HG02852 (cell line): ENCODE data around the gene TNFAIP3.
"Not testable (repeated sequence)": the region's sequence is repeated elsewhere in the genome, so short reads cannot be mapped to it uniquely, and the experiment has no call there.

Source experiments
- ATAC-seq: cut with Tn5 transposase; IDR thresholded peaks from one replicate; pipeline ENCODE4 v1.9.1; 2021; ENCODE audit warnings: mild to moderate bottlenecking, moderate library complexity; ENCODE audit not compliant: unreplicated experiment

TNFAIP3 gene

GRCh38 chr6:137844327-137844726, 22.7 kb upstream of the TNFAIP3 start:
- ATAC-seq = not testable (repeated sequence)

- not testable (repeated sequence) for ATAC-seq
Measured at GRCh38 chr6:137844773-137845172, 22.3 kb upstream of the TNFAIP3 start.

- no peak for ATAC-seq
Measured at GRCh38 chr6:137845460-137845859, 21.6 kb upstream of the TNFAIP3 start.

- ATAC-seq = no peak
Measured at GRCh38 chr6:137846274-137846673, 20.8 kb upstream of the TNFAIP3 start.

DNA sequence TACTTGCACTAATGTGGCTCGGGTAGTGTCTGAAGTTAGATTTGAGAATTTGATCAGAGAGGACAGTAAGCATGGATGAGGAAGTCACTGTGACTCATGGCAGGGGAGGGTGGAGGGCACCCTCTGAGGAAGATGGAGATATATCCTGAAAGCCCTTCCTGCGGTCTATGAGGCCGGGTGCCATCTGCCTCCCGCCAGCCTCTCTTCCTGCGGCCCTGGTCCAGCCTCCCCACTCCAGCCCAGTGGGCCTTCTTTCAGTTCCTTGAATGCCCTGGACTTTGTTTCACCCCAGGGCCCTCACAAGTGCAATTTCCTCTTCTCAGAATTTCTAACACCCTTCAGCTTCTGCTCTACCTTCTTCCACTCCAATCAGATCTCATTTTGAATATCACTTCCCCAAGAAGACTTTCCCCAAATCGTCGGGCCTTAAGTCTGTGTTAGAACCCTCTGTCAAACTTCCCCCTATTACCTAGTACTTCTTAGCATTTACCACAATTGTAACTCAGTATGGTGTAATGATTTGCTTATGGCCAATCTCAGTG, 20.2 kb upstream of the TNFAIP3 start:
- ATAC-seq = no peak

- ATAC-seq = no peak
Measured at GRCh38 chr6:137847748-137848147, 19.3 kb upstream of the TNFAIP3 start.

- no peak for ATAC-seq
Measured at GRCh38 chr6:137848672-137849071, 18.4 kb upstream of the TNFAIP3 start.

DNA sequence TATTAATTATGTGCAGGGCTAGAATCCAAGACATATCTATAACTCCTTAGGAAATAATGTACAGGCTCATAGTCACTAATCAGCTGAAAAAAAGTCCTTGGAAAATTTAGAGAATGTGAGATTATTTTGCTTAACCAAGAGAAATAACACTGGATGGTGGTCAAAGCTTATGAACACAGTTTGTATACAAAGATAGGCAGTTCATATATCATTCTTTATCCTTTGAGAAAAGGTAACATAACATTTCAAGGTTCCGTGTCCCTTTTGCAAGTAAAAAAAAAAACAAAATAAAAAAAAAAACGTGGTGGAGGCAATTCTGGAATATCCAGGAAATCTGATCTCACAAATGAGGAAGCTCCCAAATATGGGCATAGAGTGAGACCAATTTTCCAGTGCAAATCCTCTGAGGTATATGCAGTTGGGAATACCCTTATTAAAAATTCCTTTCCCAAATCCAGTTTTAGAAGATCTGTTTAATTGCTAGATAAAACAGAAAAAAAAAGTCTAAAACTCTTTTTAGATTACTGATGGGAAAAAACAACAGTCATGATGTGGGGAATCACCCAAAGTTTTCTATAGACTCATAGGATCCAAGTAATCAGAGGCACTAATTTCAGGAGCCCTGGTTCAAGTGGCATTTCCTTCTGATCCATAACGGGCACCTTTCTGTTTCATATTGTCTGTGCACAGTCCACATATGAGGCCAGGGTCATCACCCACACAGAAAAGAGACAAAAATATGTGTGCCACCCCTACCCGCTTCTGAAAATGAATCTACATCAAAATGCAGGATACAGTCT, 17.7 kb upstream of the TNFAIP3 start:
- no peak for ATAC-seq

DNA sequence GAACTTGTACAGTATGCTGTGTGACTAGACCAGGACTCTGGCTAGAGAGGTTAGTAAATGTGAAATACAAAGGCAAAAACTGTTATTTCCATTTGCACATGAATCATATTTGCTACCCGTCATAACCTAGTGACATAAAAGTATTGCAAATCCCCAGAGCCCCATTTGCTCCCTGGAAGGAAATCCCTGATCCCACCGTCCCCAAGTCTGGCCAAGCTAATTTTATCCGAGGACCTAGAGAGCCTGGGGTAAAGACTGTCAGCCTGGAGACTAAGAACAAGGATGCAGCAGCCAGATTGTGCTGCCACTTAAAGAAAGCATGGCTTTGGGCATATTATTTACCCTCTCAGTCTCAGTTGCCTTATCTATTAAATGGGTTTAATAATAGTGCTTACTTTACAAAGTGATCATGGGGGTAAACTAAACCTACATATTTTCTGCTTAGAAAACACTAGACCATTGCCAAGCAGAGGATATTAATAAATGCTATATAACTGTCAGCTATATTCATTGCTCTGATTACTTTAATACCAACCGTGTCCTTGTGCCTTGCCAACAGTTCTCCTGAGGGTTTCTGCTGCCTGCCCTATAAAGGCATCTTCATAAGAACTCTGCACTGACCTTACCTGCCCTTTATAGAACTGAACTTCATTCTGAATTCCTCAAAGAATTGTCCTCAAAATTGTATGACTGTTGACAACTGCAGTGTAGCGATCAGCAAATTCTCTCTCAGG, 16.9 kb upstream of the TNFAIP3 start:
- ATAC-seq = no peak

- no peak for ATAC-seq
Measured at GRCh38 chr6:137850816-137851602, 16.1 kb upstream of the TNFAIP3 start.

- no peak for ATAC-seq
Measured at GRCh38 chr6:137851669-137852068, 15.4 kb upstream of the TNFAIP3 start.

DNA sequence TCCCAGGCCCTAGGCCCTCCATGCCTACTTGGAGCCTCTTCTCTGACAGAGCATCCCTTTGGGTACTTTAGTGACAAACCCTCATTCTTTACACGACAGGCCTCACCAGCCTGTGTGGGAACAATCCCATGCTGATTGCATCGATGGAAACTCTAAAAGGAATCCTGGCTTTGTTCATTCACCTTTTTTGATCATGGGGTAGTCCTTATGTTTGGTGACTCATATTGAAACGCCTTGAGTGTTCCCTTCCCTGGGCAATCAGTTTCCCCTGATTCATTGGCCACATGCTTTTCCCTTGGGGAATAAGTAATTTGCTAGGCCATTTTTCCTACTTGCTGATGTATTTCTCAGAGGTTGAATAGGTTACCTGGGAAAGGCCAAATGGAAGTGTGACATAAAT, 14.7 kb upstream of the TNFAIP3 start:
- no peak for ATAC-seq

DNA sequence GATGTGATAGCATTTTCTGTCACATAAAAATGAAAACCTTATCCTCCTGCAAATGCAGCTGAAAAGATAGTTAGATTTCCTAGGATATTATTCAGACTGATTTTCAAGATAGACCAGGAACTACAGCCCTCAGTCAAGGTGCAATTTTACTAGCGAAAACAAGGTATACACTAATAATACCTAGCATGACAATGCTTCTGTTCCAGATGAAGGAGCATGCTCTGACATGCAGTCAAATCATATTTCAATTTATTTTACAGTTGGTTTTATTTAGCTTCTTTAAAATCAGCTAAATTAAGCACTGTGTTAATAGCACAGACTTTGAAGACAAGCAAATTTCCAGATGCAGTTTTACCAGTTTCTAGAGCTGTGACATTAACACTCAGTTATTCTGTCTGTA, 14.2 kb upstream of the TNFAIP3 start:
- no peak for ATAC-seq

GRCh38 chr6:137853569-137854213, 13.4 kb upstream of the TNFAIP3 start:
- no peak for ATAC-seq

GRCh38 chr6:137856138-137856898, 10.7 kb upstream of the TNFAIP3 start:
- ATAC-seq = no peak

GRCh38 chr6:137859025-137859424, 8.0 kb upstream of the TNFAIP3 start:
- ATAC-seq = no peak

DNA sequence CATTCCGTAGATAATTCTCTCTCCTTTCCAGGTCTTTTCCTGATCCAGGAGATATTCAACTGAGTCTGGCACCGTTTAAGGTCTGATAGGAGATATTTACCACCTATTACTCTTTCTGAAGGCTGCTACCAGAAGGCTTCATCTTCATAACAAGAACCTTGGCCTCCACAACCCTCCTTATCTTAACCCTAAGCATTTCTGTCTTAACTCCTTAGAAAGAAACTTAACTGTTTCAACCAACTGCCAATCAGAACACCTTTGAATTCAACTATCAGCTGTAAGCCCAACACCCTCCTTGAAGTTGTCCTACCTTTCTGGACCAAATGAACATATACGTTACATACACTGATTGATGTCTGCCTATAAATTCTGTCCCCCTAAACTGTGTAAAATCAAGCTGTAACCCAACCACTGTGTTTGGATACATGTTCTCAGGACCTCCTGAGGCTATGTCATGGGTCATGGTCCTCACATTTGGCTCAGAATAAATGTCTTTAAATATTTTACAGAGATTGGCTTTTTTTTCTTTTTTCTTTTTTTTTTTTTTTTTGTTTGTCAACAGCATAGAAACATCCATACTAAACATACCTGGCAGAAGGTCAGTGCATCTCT, 6.6 kb upstream of the TNFAIP3 start:
- ATAC-seq = no peak

DNA sequence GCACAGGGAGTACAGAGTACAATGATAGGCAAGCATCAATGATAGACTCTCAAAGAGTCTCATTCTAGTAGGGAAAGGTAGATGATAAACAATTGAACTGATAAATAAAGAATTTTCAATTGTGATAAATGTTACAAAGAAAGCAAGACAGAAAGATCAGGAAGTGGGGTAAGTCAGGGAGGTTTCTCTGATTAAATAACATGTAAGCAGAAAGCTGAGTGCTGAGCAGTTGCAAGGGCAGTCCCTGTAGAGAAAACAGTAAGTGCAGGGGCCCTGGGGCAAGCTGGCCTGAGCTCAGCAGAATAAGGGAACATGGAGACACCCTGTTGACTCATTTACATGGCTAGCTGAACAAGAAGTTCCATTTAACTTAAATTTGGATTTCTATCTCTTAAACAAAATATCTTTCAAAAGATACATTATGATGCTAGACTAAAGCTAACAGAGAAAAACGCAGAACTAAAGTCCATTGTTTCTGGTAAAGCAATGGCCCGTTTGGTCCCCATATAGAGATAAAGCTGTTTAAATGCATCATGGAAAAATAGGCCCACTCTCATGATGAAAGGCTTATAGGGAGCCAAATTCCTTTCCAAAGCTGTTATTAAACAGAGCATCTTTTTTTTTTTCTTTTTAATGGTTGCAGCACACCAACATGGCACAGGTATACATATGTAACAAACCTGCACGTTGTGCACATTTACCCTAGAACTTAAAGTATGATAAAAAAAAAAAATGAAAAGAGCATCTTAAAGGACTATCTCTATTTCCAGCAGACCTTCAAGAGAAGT, 5.3 kb upstream of the TNFAIP3 start:
- no peak for ATAC-seq
